ENCODE data around the gene NPC2.

DNA sequence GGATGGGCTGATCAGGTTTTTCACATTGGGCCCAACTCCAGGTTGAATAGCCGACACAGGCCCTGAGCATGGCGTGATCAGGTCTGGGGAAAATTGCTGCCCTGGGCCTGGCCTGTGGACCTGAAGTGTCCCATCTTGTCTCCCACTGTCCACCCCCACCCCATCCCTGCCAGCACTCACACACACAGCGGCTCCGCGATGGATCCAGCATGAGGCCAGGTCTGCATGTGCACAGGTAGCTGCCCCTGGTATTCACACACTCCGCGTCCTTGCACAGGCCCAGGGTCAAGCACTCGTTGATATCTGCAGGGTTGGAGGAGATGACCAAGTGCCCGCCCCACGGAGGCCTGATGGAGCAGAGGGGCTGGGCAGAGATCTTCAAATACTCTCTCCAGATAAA, 39.1 kb upstream of the NPC2 start:
- TF ChIP-seq POLR2A (IDR thresholded peaks at IDR 0.05), result no peak
- TF ChIP-seq, protein P1, sequence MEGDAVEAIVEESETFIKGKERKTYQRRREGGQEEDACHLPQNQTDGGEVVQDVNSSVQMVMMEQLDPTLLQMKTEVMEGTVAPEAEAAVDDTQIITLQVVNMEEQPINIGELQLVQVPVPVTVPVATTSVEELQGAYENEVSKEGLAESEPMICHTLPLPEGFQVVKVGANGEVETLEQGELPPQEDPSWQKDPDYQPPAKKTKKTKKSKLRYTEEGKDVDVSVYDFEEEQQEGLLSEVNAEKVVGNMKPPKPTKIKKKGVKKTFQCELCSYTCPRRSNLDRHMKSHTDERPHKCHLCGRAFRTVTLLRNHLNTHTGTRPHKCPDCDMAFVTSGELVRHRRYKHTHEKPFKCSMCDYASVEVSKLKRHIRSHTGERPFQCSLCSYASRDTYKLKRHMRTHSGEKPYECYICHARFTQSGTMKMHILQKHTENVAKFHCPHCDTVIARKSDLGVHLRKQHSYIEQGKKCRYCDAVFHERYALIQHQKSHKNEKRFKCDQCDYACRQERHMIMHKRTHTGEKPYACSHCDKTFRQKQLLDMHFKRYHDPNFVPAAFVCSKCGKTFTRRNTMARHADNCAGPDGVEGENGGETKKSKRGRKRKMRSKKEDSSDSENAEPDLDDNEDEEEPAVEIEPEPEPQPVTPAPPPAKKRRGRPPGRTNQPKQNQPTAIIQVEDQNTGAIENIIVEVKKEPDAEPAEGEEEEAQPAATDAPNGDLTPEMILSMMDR (IDR thresholded peaks at IDR 0.05), result no peak

Data from lower leg skin (tissue), 3 donors.